PC-3 (cell line): ENCODE results near the gene TNIP1. TPM values are rescaled to one million over a fixed set of nuclear protein-coding genes. Genes with fewer than 3 reads are reported as not detected.

Experiments used
- ATAC-seq: fragments of 200-7000 bp; cut with Tn5 transposase; 2 replicates; pipeline ENCODE4 v1.9.1; 2020; ENCODE audit warnings: mild to moderate bottlenecking, moderate library complexity
- BruUV-seq: library from RNA; stranded (reverse); fragments of 400-500 nt; replicated peaks from 2 replicates; lab custom pipeline; 2021; lab: Mats Ljungman, UMichigan
- CTCF ChIA-PET: fragments of 300-600 bp; sonication (Branson Sonifier 250); formaldehyde crosslinking; loops from one replicate; lab custom pipeline; 2022; ENCODE audit warnings: antibody characterized with exemption; lab: Charles Lee
- POLR2A ChIA-PET: fragments of 300-600 bp; sonication (Branson Sonifier 250); formaldehyde crosslinking; loops from one replicate; lab custom pipeline; 2022; ENCODE audit warnings: antibody characterized with exemption; ENCODE audit not compliant: unreplicated experiment; lab: Charles Lee
- DNase-seq: peaks from one replicate; pipeline ENCODE4 v3.0.0-alpha.2; 2015
- H2AFZ ChIP-seq: fragments of 300-600 bp; sonication (generic); 2 replicates; pipeline ENCODE4 v1.6.0; 2016; ENCODE audit warnings: antibody characterized with exemption, low read length
- H3F3A ChIP-seq: fragments of 300-600 bp; sonication (generic); one replicate; pipeline ENCODE4 v1.6.0; 2017; ENCODE audit warnings: antibody characterized with exemption, low read length, control low read depth, mild to moderate bottlenecking; ENCODE audit not compliant: unreplicated experiment
- H3K27ac ChIP-seq: fragments of 300-600 bp; sonication (generic); 2 replicates; pipeline ENCODE4 v1.5.1; 2016; ENCODE audit warnings: mild to moderate bottlenecking, low read length
- H3K27me3 ChIP-seq: fragments of 300-600 bp; sonication (generic); 2 replicates; pipeline ENCODE4 v1.6.1; 2016; ENCODE audit warnings: low read length, mixed read lengths
- H3K36me3 ChIP-seq: fragments of 300-600 bp; sonication (generic); 2 replicates; pipeline ENCODE4 v1.6.1; 2016; ENCODE audit warnings: low read depth, mixed run types, low read length, mixed read lengths
- H3K4me1 ChIP-seq: fragments of 300-600 bp; sonication (generic); 2 replicates; pipeline ENCODE4 v1.5.1; 2016; ENCODE audit warnings: low read length; ENCODE audit not compliant: insufficient read depth
- H3K4me2 ChIP-seq: fragments of 300-600 bp; sonication (generic); 2 replicates; pipeline ENCODE4 v1.6.0; 2016; ENCODE audit warnings: low read length
- H3K4me3 ChIP-seq: fragments of 300-600 bp; sonication (generic); 2 replicates; pipeline ENCODE4 v1.5.1; 2016; ENCODE audit warnings: mild to moderate bottlenecking, low read length, mixed read lengths
- H3K79me2 ChIP-seq: fragments of 300-600 bp; sonication (generic); 2 replicates; pipeline ENCODE4 v1.6.1; 2017; ENCODE audit warnings: low read length, mixed read lengths
- H3K9ac ChIP-seq: fragments of 300-600 bp; sonication (generic); 2 replicates; pipeline ENCODE4 v1.6.0; 2016; ENCODE audit warnings: mild to moderate bottlenecking, low read length
- H3K9me2 ChIP-seq: fragments of 300-600 bp; sonication (generic); replicated peaks from 2 replicates; pipeline ENCODE4 v1.6.1; 2016; ENCODE audit warnings: mixed run types, low read length, mixed read lengths
- H3K9me3 ChIP-seq: fragments of 300-600 bp; sonication (generic); 2 replicates; pipeline ENCODE4 v1.6.1; 2016; ENCODE audit warnings: low read length, mixed read lengths
- H4K20me1 ChIP-seq: fragments of 300-600 bp; sonication (generic); 2 replicates; pipeline ENCODE4 v1.6.1; 2016; ENCODE audit warnings: low read length, mixed read lengths
- EZH2 ChIP-seq: fragments of 300-600 bp; sonication (generic); IDR thresholded peaks from one replicate; pipeline ENCODE4 v1.6.1; 2017; ENCODE audit warnings: antibody characterized with exemption, mild to moderate bottlenecking, low read length; ENCODE audit not compliant: unreplicated experiment
- EZH2phosphoT487 ChIP-seq: fragments of 300-600 bp; sonication (generic); IDR thresholded peaks from 2 replicates; pipeline ENCODE4 v1.6.1; 2018; ENCODE audit warnings: mild to moderate bottlenecking, antibody characterized with exemption, low read length, borderline replicate concordance
- intact Hi-C: fragments of 100-400 bp; cut with micrococcal nuclease; formaldehyde crosslinking; loops from 2 replicates; pipeline ENCODE4 v1.9.0; 2023
- total RNA-seq: library from RNA; depleted of rRNA; stranded (reverse); fragments of >200 nt; gene quantifications from 2 replicates; pipeline ENCODE4 v1.2.3, GENCODE V29; 2014
- TF ChIP-seq, protein P1 (sequence below): fragments of 300-600 bp; sonication (generic); conservative IDR thresholded peaks from 2 replicates; pipeline ENCODE4 v1.5.1; 2017; ENCODE audit warnings: antibody characterized with exemption, low read depth, mild to moderate bottlenecking, low read length

TNIP1 gene
- total RNA-seq, 1 experiment from 2014 or later: 90.0 TPM

DNA sequence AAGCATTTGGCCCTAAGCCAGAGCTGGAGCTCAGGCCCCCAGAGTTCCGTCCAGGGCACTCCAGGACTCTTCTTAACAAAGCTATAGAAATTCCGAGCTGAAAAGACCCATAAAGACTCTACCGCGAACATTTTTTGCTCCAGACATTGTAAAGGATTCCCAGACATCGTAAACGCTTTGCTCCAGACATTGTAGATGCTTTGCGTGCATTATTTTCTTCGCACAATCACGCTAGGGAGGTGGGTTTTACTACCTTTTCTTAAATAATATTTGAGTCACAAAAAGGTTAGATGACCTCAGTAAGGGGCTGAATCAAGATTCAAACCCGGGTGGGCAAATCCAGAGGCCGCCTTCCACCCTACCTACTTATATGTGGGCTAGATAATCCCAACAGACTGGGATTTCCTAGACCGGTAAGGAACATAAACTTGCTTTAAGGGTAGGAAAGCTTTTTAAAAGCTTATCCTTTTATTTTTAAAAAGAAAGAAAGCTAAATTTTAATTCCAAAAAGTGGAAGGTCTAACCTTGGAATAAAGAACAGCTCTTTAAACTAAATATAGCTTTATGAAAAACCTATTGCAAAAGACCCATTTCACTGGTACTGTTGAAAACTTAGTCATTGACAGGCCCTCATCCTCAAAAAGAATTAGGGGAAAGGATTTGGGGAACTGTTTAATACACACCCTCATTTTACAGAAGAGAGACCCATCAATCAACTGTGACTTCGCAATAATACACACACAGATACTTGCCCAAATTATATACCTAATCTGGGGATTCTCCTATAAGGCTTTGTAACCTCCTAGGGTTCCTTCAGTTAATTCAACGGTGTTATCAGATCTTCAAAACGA, 822 bp upstream of the TNIP1 start:
- peak overlapping the region; percentile 94 for H3K4me3 ChIP-seq
- peaks cover 77% of the 10 kb centered on the region for H3K4me1 ChIP-seq
- peak overlapping the region; percentile 95 for H3K4me2 ChIP-seq
- ATAC-seq (no peak), DNase-seq (peak; percentile 64)
- no peaks in the 10 kb centered on the region for H3K9me2 ChIP-seq
- H3K27me3 ChIP-seq: no peaks in the 10 kb centered on the region
- H2AFZ ChIP-seq: peak overlapping the region; percentile 66
- intact Hi-C loops: loop anchor here (2.0 kb wide), 2 partner anchors 27 to 59 kb away; no protein-coding TSS in a partner anchor
- H3K36me3 ChIP-seq: peaks cover 14% of the 10 kb centered on the region; the same call in 1 of the 2 replicates
- peak overlapping the region; percentile 92 for H3K27ac ChIP-seq
- peaks cover 55% of the 10 kb centered on the region for H3K79me2 ChIP-seq
- POLR2A ChIA-PET: no interaction called here
- CTCF ChIA-PET: interaction anchor here (0.7 to 1.5 kb wide), 3 partner anchors 30 to 391 kb away, joined by 4 to 6 read pairs (median 4); no protein-coding TSS in a partner anchor
- peaks cover 3% of the 10 kb centered on the region; the same call in 1 of the 2 replicates for H4K20me1 ChIP-seq
- BruUV-seq: TSS peak; percentile 88
- no peaks in the 10 kb centered on the region for H3K9me3 ChIP-seq
- H3K9ac ChIP-seq: peak overlapping the region; percentile 98
- H3F3A ChIP-seq: peaks cover under 1% of the 10 kb centered on the region
- TF ChIP-seq, protein P1, sequence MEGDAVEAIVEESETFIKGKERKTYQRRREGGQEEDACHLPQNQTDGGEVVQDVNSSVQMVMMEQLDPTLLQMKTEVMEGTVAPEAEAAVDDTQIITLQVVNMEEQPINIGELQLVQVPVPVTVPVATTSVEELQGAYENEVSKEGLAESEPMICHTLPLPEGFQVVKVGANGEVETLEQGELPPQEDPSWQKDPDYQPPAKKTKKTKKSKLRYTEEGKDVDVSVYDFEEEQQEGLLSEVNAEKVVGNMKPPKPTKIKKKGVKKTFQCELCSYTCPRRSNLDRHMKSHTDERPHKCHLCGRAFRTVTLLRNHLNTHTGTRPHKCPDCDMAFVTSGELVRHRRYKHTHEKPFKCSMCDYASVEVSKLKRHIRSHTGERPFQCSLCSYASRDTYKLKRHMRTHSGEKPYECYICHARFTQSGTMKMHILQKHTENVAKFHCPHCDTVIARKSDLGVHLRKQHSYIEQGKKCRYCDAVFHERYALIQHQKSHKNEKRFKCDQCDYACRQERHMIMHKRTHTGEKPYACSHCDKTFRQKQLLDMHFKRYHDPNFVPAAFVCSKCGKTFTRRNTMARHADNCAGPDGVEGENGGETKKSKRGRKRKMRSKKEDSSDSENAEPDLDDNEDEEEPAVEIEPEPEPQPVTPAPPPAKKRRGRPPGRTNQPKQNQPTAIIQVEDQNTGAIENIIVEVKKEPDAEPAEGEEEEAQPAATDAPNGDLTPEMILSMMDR: no peak

DNA sequence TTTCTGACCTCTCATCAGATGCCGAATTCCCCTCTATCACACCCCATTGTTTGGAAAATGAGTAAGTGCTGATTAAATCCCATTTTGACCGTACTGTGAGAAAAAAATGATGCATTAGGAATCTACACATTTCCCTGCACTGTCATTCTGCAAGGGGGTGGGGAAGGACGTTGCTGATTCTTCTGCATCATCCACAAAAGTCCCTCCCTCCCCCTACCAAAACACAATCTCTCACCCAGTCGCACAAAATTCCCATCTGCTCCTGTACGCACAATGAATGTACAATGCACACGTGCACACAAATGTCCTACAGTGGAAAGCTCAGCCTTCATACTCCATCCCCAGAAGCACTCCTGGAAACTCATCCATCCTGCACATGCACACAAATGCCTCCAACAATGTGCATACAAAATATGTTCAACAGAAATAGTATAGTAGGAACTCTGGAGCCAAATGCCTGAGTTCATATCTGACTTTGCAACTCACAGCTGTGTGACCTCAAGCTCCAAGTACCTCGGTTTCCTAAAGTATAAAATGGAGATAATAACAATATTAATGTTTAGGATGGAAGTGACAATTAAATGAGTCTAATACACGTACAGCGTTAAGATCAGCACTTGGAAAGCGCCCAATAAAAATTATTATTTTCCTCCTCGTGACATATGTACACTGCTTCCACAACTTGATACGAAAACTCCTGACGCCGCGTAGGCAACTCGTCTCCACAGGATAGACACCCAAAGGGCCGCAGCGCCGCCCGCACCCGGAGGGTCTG, 809 bp downstream of the TNIP1 start:
- H3K36me3 ChIP-seq: peaks cover 14% of the 10 kb centered on the region; the same call in 1 of the 2 replicates
- peak overlapping the region; percentile 95 for H3K4me2 ChIP-seq
- peaks cover 13% of the 10 kb centered on the region for H3F3A ChIP-seq
- no peaks in the 10 kb centered on the region for H3K9me3 ChIP-seq
- peak overlapping the region; percentile 98 for H3K9ac ChIP-seq
- ChIA-PET POLR2A (interaction anchor here (0.6 kb wide), 1 partner anchor 282 kb away, joined by 4 read pairs; no protein-coding TSS in a partner anchor), CTCF (no interaction called here)
- BruUV-seq: TSS peak; percentile 54
- TF ChIP-seq, protein P1: no peak
- TF ChIP-seq EZH2phosphoT487 (no peak), EZH2 (no peak)
- H2AFZ ChIP-seq: peak overlapping the region; percentile 66
- intact Hi-C loops: loop anchor here (2.0 kb wide), 2 partner anchors 25 to 57 kb away; no protein-coding TSS in a partner anchor
- H3K4me1 ChIP-seq: peaks cover 84% of the 10 kb centered on the region
- ATAC-seq (peak; percentile 1; the same call in 1 of the 2 replicates), DNase-seq (peak; percentile 77)
- H3K79me2 ChIP-seq: peaks cover 67% of the 10 kb centered on the region
- no peaks in the 10 kb centered on the region for H3K9me2 ChIP-seq
- peak overlapping the region; percentile 92 for H3K27ac ChIP-seq
- peak overlapping the region; percentile 94 for H3K4me3 ChIP-seq
- no peaks in the 10 kb centered on the region for H3K27me3 ChIP-seq
- H4K20me1 ChIP-seq: peaks cover 10% of the 10 kb centered on the region; the same call in 1 of the 2 replicates
